HepG2 (cell line): ENCODE measurements around the gene CCBE1. TPM values are rescaled to one million over a fixed set of nuclear protein-coding genes. Genes with fewer than 3 reads are reported as not detected.

ENCODE experiments used
- ATAC-seq: fragments of 200-7000 bp; cut with Tn5 transposase; 3 replicates; pipeline ENCODE4 v1.9.1; 2020; ENCODE audit warnings: mild to moderate bottlenecking, moderate library complexity
- BruUV-seq: library from RNA; stranded (reverse); fragments of 400-500 nt; replicated peaks from 2 replicates; lab custom pipeline; 2021; lab: Mats Ljungman, UMichigan
- CTCF ChIA-PET: fragments of 300-600 bp; formaldehyde crosslinking; extraction: SDS; loops from one replicate; lab custom pipeline; 2021; ENCODE audit warnings: low total read pairs, inconsistent platforms, low intra/inter-chr PET ratio; lab: Yijun Ruan, JAX
- POLR2A ChIA-PET: fragments of 350-600 bp; sonication (Branson Sonifier 250); formaldehyde crosslinking; loops from one replicate; lab custom pipeline; 2020; ENCODE audit warnings: antibody characterized with exemption, inconsistent platforms; lab: Yijun Ruan, JAX
- DNase-seq: peaks from one replicate; pipeline ENCODE4 v3.0.0-alpha.2; 2015; ENCODE audit warnings: low spot score
- FAIRE-seq: peaks from 3 replicates; lab custom pipeline; 2011; peaks lifted over from hg19 to GRCh38; lab: Jason Lieb, UNC
- H2AFZ ChIP-seq: one replicate; pipeline ENCODE4 v1.6.1; 2011; ENCODE audit warnings: low read length, inconsistent platforms
- H3K27ac ChIP-seq: fragments of 300-600 bp; 3 replicates; pipeline ENCODE4 v1.8.0; 2011; ENCODE audit warnings: mixed run types, mild to moderate bottlenecking, mixed read lengths, low read length, inconsistent platforms; ENCODE audit not compliant: insufficient read depth; ENCODE audit errors: extremely low read length
- H3K27me3 ChIP-seq, 2 experiments: fragments of 200-600 bp in 1 of 2; 2 replicates in 1 of 2; 3 replicates in 1 of 2; pipeline versions ENCODE4 v1.6.0 to v1.8.0; 2011; ENCODE audit warnings: low read length in 2 of 2, mild to moderate bottlenecking in 2 of 2, moderate library complexity in 2 of 2, inconsistent platforms in 1 of 2; ENCODE audit not compliant: insufficient read depth in 2 of 2, control insufficient read depth in 1 of 2
- H3K36me3 ChIP-seq, 2 experiments: fragments of 200-600 bp in 1 of 2; replicated peaks in 1 of 2; 2 replicates in 1 of 2; 3 replicates in 1 of 2; pipeline versions ENCODE4 v1.5.1 to v1.8.0; 2011; ENCODE audit warnings: low read length in 2 of 2, inconsistent platforms in 1 of 2; ENCODE audit not compliant: insufficient read depth in 2 of 2, control insufficient read depth in 1 of 2
- H3K4me1 ChIP-seq: 2 replicates; pipeline ENCODE4 v1.5.1; 2012; ENCODE audit warnings: low read length, inconsistent platforms; ENCODE audit not compliant: insufficient read depth
- H3K4me2 ChIP-seq: 2 replicates; pipeline ENCODE4 v1.6.0; 2011; ENCODE audit warnings: low read depth, low read length, inconsistent platforms
- H3K4me3 ChIP-seq, 3 experiments: fragments of 200-600 bp in 1 of 3; sonication (generic), shearing (Covaris generic) in 1 of 3; replicated peaks in 1 of 3; 2 replicates each; pipeline ENCODE4 v1.5.1; 2011 to 2016; ENCODE audit warnings: low read length in 3 of 3, inconsistent platforms in 2 of 3, low read depth in 2 of 3, mild to moderate bottlenecking in 2 of 3, control low read depth in 1 of 3, mixed read lengths in 1 of 3; ENCODE audit not compliant: insufficient read depth in 1 of 3
- H3K79me2 ChIP-seq: one replicate; pipeline ENCODE4 v1.6.1; 2011; ENCODE audit warnings: low read length, inconsistent platforms; ENCODE audit not compliant: insufficient read depth
- H3K9ac ChIP-seq: 2 replicates; pipeline ENCODE4 v1.6.0; 2011; ENCODE audit warnings: mild to moderate bottlenecking, low read depth, low read length, inconsistent platforms; ENCODE audit not compliant: insufficient read depth
- H3K9me3 ChIP-seq: 2 replicates; pipeline ENCODE4 v1.5.1; 2012; ENCODE audit warnings: mild to moderate bottlenecking, low read length
- H4K20me1 ChIP-seq: 2 replicates; pipeline ENCODE4 v1.6.0; 2011; ENCODE audit warnings: inconsistent platforms, mild to moderate bottlenecking, low read length, moderate library complexity; ENCODE audit not compliant: insufficient read depth
- AGO1 ChIP-seq: fragments of 200-400 bp; formaldehyde crosslinking; IDR thresholded peaks from 2 replicates; pipeline ENCODE4 v1.6.1; 2017; ENCODE audit warnings: mild to moderate bottlenecking, low read depth, low read length, moderate library complexity; ENCODE audit not compliant: poor library complexity, severe bottlenecking
- ELF1 ChIP-seq: sonication (generic); formaldehyde crosslinking; IDR thresholded peaks from 2 replicates; pipeline ENCODE4 v1.4.0; 2020; ENCODE audit warnings: missing genetic modification reagents
- HNRNPH1 ChIP-seq: fragments of 200-400 bp; formaldehyde crosslinking; optimal IDR thresholded peaks from 2 replicates; pipeline ENCODE3; 2017; ENCODE audit warnings: mild to moderate bottlenecking, low read depth, low read length
- TBP ChIP-seq: sonication (generic); formaldehyde crosslinking; IDR thresholded peaks from 2 replicates; pipeline ENCODE4 v1.5.0; 2020; ENCODE audit warnings: missing genetic modification reagents
- TERF1 ChIP-seq: sonication (generic); formaldehyde crosslinking; IDR thresholded peaks from 2 replicates; pipeline ENCODE4 v1.8.0; 2022; ENCODE audit warnings: mild to moderate bottlenecking, missing genetic modification reagents, moderate library complexity
- ZNF121 ChIP-seq: sonication (generic); formaldehyde crosslinking; IDR thresholded peaks from 2 replicates; pipeline ENCODE4 v1.5.0; 2020; ENCODE audit warnings: mild to moderate bottlenecking, missing genetic modification reagents
- WGBS: methylation state at CpG from one replicate; pipeline ENCODE4 v1.1.6; 2017; ENCODE audit warnings: low lambda C conversion rate; 5-methylcytosine and 5-hydroxymethylcytosine counted together
- in situ Hi-C: cut with HindIII; loops from 2 replicates; pipeline ENCODE4 v1.10.0; 2017; ENCODE audit warnings: low pct_unique_long_range_greater_than_20kb; ENCODE audit not compliant: extremely low pct_ligation_motif_present
- intact Hi-C: fragments of 100-400 bp; cut with micrococcal nuclease; formaldehyde crosslinking; loops from one replicate; pipeline ENCODE4 v1.10.0; 2022; ENCODE audit not compliant: unreplicated experiment
- polyA plus RNA-seq, 8 experiments: library from polyadenylated mRNA; depleted of rRNA in 3 of 8; stranded (reverse) in 7 of 8; unstranded in 1 of 8; fragments of >200 nt; fragmentation: Illumina TruSeq in 4 of 8; extraction: Trizol in 4 of 8; gene quantifications; 2 replicates each; pipeline versions ENCODE4 v1.2.1 to v1.2.3, GENCODE V29; 2011 to 2016; ENCODE audit warnings: low read depth in 4 of 8, missing spikeins in 1 of 8, mixed read lengths in 1 of 8; ENCODE audit not compliant: insufficient read depth in 1 of 8
- total RNA-seq, 5 experiments: library from RNA; depleted of rRNA; stranded (reverse); fragments of >200 nt; fragmentation: Illumina TruSeq; extraction: Trizol; gene quantifications; 2 replicates each; pipeline ENCODE4 v1.2.3, GENCODE V29; 2016; ENCODE audit warnings: low read depth in 1 of 5
- TF ChIP-seq, protein P1 (sequence below): sonication (generic); formaldehyde crosslinking; IDR thresholded peaks from 2 replicates; pipeline ENCODE4 v1.5.0; 2020; ENCODE audit warnings: mild to moderate bottlenecking, missing genetic modification reagents, borderline replicate concordance

The CCBE1 gene
- total and polyA plus RNA-seq, 2 of the 13 experiments (the other 11 are each of a cell fraction or from before 2014, with no cell fraction given) = not detected

- 0% methylated on average over 1 of the region's 1 CpG for WGBS
- FAIRE-seq = no peak
Measured at GRCh38 chr18:59628995-59629394, 68.2 kb downstream of the CCBE1 start.

More at GRCh38 chr18:59628995-59629394, 68.2 kb downstream of the CCBE1 start:
- H3K9ac ChIP-seq = no peak overlapping the region
- no peaks in the 10 kb centered on the region for H4K20me1 ChIP-seq
- intact Hi-C loops = no loop called here
- ATAC-seq (no peak), DNase-seq (no peak)
- H3K4me1 ChIP-seq = no peaks in the 10 kb centered on the region
- peaks cover 0 to 1% of the 10 kb centered on the region in 2 experiments; a peak in 2 of 5 replicates for H3K27me3 ChIP-seq
- H3K79me2 ChIP-seq = no peaks in the 10 kb centered on the region
- H3K36me3 ChIP-seq = no peaks in the 10 kb centered on the region
- H3K27ac ChIP-seq = no peak overlapping the region
- no peak overlapping the region for H2AFZ ChIP-seq
- no TSS peak for BruUV-seq
- H3K9me3 ChIP-seq = no peaks in the 10 kb centered on the region
- no peak overlapping the region for H3K4me3 ChIP-seq
- ChIA-PET CTCF (no interaction called here), POLR2A (no interaction called here)
- in situ Hi-C loops = loop anchor here (25.0 kb wide), 1 partner anchor 167 kb away; no protein-coding TSS in a partner anchor
- H3K4me2 ChIP-seq = no peak overlapping the region
- no peak for TF ChIP-seq ELF1 (CRISPR knock-in tag)
- TF ChIP-seq TERF1 (CRISPR knock-in tag) = no peak
- no peak for TF ChIP-seq ZNF121 (CRISPR knock-in tag)
- no peak for TF ChIP-seq AGO1
- no peak for TF ChIP-seq HNRNPH1
- TF ChIP-seq TBP (CRISPR knock-in tag) = no peak
- TF ChIP-seq, protein P1, sequence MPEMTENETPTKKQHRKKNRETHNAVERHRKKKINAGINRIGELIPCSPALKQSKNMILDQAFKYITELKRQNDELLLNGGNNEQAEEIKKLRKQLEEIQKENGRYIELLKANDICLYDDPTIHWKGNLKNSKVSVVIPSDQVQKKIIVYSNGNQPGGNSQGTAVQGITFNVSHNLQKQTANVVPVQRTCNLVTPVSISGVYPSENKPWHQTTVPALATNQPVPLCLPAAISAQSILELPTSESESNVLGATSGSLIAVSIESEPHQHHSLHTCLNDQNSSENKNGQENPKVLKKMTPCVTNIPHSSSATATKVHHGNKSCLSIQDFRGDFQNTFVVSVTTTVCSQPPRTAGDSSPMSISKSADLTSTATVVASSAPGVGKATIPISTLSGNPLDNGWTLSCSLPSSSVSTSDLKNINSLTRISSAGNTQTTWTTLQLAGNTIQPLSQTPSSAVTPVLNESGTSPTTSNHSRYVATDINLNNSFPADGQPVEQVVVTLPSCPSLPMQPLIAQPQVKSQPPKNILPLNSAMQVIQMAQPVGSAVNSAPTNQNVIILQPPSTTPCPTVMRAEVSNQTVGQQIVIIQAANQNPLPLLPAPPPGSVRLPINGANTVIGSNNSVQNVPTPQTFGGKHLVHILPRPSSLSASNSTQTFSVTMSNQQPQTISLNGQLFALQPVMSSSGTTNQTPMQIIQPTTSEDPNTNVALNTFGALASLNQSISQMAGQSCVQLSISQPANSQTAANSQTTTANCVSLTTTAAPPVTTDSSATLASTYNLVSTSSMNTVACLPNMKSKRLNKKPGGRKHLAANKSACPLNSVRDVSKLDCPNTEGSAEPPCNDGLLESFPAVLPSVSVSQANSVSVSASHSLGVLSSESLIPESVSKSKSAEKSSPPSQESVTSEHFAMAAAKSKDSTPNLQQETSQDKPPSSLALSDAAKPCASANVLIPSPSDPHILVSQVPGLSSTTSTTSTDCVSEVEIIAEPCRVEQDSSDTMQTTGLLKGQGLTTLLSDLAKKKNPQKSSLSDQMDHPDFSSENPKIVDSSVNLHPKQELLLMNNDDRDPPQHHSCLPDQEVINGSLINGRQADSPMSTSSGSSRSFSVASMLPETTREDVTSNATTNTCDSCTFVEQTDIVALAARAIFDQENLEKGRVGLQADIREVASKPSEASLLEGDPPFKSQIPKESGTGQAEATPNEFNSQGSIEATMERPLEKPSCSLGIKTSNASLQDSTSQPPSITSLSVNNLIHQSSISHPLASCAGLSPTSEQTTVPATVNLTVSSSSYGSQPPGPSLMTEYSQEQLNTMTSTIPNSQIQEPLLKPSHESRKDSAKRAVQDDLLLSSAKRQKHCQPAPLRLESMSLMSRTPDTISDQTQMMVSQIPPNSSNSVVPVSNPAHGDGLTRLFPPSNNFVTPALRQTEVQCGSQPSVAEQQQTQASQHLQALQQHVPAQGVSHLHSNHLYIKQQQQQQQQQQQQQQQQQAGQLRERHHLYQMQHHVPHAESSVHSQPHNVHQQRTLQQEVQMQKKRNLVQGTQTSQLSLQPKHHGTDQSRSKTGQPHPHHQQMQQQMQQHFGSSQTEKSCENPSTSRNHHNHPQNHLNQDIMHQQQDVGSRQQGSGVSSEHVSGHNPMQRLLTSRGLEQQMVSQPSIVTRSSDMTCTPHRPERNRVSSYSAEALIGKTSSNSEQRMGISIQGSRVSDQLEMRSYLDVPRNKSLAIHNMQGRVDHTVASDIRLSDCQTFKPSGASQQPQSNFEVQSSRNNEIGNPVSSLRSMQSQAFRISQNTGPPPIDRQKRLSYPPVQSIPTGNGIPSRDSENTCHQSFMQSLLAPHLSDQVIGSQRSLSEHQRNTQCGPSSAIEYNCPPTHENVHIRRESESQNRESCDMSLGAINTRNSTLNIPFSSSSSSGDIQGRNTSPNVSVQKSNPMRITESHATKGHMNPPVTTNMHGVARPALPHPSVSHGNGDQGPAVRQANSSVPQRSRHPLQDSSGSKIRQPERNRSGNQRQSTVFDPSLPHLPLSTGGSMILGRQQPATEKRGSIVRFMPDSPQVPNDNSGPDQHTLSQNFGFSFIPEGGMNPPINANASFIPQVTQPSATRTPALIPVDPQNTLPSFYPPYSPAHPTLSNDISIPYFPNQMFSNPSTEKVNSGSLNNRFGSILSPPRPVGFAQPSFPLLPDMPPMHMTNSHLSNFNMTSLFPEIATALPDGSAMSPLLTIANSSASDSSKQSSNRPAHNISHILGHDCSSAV (CRISPR knock-in tag) = no peak
